ENCODE data around the gene NR1H2. TPM values are rescaled to one million over a fixed set of nuclear protein-coding genes. Genes with fewer than 3 reads are reported as not detected.
"Not testable (repeated sequence)": the region's sequence is repeated elsewhere in the genome, so short reads cannot be mapped to it uniquely, and the experiment has no call there.

Gene NR1H2
- total and polyA plus RNA-seq, 4 donors: 30.4 to 58.1 (median 33.7) TPM

- peak; percentile 17 to 34 for TF ChIP-seq RXRA (IDR thresholded peaks at IDR 0.05)
- peak; percentile 56 to 72 for TF ChIP-seq HNF4A (conservative IDR thresholded peaks at IDR 0.05)
- TF ChIP-seq SP1 (IDR thresholded peaks at IDR 0.05): peak; percentile 67
- TF ChIP-seq TAF1 (conservative IDR thresholded peaks at IDR 0.05): no peak
- TF ChIP-seq NR2F2 (IDR thresholded peaks at IDR 0.05): peak; percentile 81
- Histone ChIP-seq H3K4me3 (ENCODE audit: low read depth in 1 of 3, low read length in 3 of 3) (no peak overlapping the region), H3K4me1 (ENCODE audit: control insufficient read depth in 4 of 4, insufficient read depth in 4 of 4, low read length in 3 of 4) (peaks cover 2 to 16% (median 9%) of the 10 kb centered on the region in 4 donors), H3K27me3 (ENCODE audit: control insufficient read depth in 4 of 4, insufficient read depth in 4 of 4, low read length in 3 of 4) (no peaks in the 10 kb centered on the region), H3K9ac (ENCODE audit: low read depth in 1 of 2, low read length in 2 of 2) (no peak overlapping the region), H3K36me3 (ENCODE audit: control insufficient read depth in 4 of 4, insufficient read depth in 3 of 4, low read depth in 1 of 4, low read length in 3 of 4) (peaks cover 0 to 2% (median 0%) of the 10 kb centered on the region in 4 donors), H3K27ac (ENCODE audit: low read depth in 1 of 2, low read length in 2 of 2) (peak overlapping the region; percentile 28 to 43), H3K9me3 (ENCODE audit: control insufficient read depth in 4 of 4, low read length in 3 of 4) (peaks cover 0 to 3% (median 1%) of the 10 kb centered on the region in 4 donors)
- WGBS: 79% methylated on average over 22 of the region's 22 CpGs
- DNase-seq (ENCODE audit: low spot score): no peak
These were observed 26.8 kb upstream of the NR1H2 start for GRCh38 chr19:50349277-50350057.

DNA sequence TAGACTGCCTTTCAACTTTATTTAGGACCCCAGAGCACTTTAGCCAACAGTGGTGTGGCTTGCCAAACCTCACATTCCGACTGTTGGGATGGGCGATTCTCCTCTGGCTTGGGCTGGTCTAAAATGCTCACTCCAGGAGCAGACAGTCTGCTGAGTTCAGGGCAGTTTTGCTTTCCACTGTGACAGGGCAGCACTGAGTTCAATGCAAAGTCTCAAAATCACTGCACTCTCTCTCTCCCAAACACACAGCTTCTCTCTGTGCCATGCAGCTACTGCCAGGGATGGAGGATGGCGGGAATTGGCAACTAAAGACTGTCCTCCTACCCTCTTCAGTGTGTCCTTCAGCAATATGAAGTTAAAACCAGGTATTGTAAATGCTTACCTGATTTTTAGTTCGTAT is 24.0 kb upstream of the NR1H2 start:
- no peaks in the 10 kb centered on the region for H3K27me3 ChIP-seq (ENCODE audit: control insufficient read depth in 4 of 4, insufficient read depth in 4 of 4, low read length in 3 of 4)
- H3K4me3 ChIP-seq (ENCODE audit: low read depth in 1 of 3, low read length in 3 of 3): no peak overlapping the region
- no peaks in the 10 kb centered on the region for H3K9me3 ChIP-seq (ENCODE audit: control insufficient read depth in 4 of 4, low read length in 3 of 4)
- H3K9ac ChIP-seq (ENCODE audit: low read depth in 1 of 2, low read length in 2 of 2): no peak overlapping the region
- no peak for DNase-seq (ENCODE audit: low spot score)
- H3K4me1 ChIP-seq (ENCODE audit: control insufficient read depth in 4 of 4, insufficient read depth in 4 of 4, low read length in 3 of 4): peaks cover 2 to 19% (median 9%) of the 10 kb centered on the region in 4 donors
- H3K36me3 ChIP-seq (ENCODE audit: control insufficient read depth in 4 of 4, insufficient read depth in 3 of 4, low read depth in 1 of 4, low read length in 3 of 4): no peaks in the 10 kb centered on the region
- no peak overlapping the region for H3K27ac ChIP-seq (ENCODE audit: low read depth in 1 of 2, low read length in 2 of 2)
- no peak for TF ChIP-seq GABPA (IDR thresholded peaks at IDR 0.05 in 1 of 2, conservative IDR thresholded peaks at IDR 0.05 in 1 of 2)
- TF ChIP-seq NR2F2 (IDR thresholded peaks at IDR 0.05): no peak
- peak in 1 of 2 donors; percentile 73 for TF ChIP-seq HNF4A (conservative IDR thresholded peaks at IDR 0.05)
- peak in 1 of 2 donors; percentile 45 for TF ChIP-seq RXRA (IDR thresholded peaks at IDR 0.05)
- WGBS: 60% methylated on average over 4 of the region's 4 CpGs

DNA sequence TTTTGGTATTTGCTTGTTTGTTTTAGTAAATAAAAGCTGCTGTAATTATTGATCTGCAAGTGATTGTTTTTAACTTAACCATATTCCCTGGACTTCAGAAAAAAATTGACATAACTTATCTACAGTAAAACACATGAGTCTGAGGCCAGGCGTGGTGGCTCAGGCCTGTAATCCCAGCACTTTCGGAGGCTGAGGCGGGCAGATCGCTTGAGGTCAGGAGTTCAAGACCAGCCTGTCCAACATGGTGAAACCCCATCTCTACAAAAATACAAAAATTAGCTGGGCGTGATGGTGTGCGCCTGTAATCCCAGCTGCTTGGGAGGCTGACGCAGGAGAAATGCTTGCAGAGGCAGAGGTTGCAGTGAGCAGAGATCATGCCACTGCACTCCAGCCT is 22.8 kb upstream of the NR1H2 start:
- not testable (repeated sequence) for H3K9me3 ChIP-seq (ENCODE audit: control insufficient read depth in 4 of 4, low read length in 3 of 4); H3K4me3 ChIP-seq (ENCODE audit: low read depth in 1 of 3, low read length in 3 of 3); H3K9ac ChIP-seq (ENCODE audit: low read depth in 1 of 2, low read length in 2 of 2); H3K27me3 ChIP-seq (ENCODE audit: control insufficient read depth in 4 of 4, insufficient read depth in 4 of 4, low read length in 3 of 4); H3K36me3 ChIP-seq (ENCODE audit: control insufficient read depth in 4 of 4, insufficient read depth in 3 of 4, low read depth in 1 of 4, low read length in 3 of 4); DNase-seq (ENCODE audit: low spot score); H3K27ac ChIP-seq (ENCODE audit: low read depth in 1 of 2, low read length in 2 of 2)
- H3K4me1 ChIP-seq (ENCODE audit: control insufficient read depth in 4 of 4, insufficient read depth in 4 of 4, low read length in 3 of 4): peaks cover 2 to 22% (median 11%) of the 10 kb centered on the region in 4 donors
- WGBS: 97% methylated on average over 7 of the region's 7 CpGs

DNA sequence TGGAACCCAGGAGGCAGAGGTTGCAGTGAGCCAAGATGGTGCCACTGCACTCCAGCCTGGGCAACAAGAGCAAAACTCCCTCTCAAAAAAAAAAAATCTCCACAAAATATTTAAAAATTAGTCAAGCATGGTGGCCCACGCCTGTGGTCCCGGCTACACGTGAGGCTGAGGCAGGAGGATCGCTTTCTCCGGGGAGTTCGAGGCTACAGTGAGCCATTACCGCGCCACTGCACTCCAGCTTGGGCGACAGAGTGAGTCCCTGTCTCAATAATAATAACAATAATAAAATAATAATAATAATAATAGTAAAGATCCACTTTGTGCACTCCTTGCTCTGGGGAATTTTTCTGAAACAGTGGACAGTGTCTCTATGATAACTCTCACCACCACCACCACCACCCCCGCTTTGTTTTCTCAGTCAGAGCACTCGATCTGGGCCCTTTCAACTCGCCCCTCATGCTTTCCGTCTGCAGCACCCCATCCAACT is 19.5 kb upstream of the NR1H2 start:
- Histone ChIP-seq H3K4me1 (ENCODE audit: control insufficient read depth in 4 of 4, insufficient read depth in 4 of 4, low read length in 3 of 4) (peaks cover 0 to 10% (median 5%) of the 10 kb centered on the region in 4 donors), H3K9ac (ENCODE audit: low read depth in 1 of 2, low read length in 2 of 2) (peak overlapping the region in 1 of 2 donors; percentile 92), H3K36me3 (ENCODE audit: control insufficient read depth in 4 of 4, insufficient read depth in 3 of 4, low read depth in 1 of 4, low read length in 3 of 4) (no peaks in the 10 kb centered on the region), H3K27ac (ENCODE audit: low read depth in 1 of 2, low read length in 2 of 2) (peak overlapping the region in 1 of 2 donors; percentile 88), H3K9me3 (ENCODE audit: control insufficient read depth in 4 of 4, low read length in 3 of 4) (no peaks in the 10 kb centered on the region), H3K27me3 (ENCODE audit: control insufficient read depth in 4 of 4, insufficient read depth in 4 of 4, low read length in 3 of 4) (no peaks in the 10 kb centered on the region), H3K4me3 (ENCODE audit: low read depth in 1 of 3, low read length in 3 of 3) (peak overlapping the region in 1 of 3 donors; percentile 64)
- TF ChIP-seq YY1 (IDR thresholded peaks at IDR 0.05): no peak
- TF ChIP-seq FOXA2 (IDR thresholded peaks at IDR 0.05): no peak
- no peak for TF ChIP-seq GABPA (IDR thresholded peaks at IDR 0.05 in 1 of 2, conservative IDR thresholded peaks at IDR 0.05 in 1 of 2)
- TF ChIP-seq EGR1 (IDR thresholded peaks at IDR 0.05; ENCODE audit: low read depth in 2 of 2): no peak
- TF ChIP-seq, protein P1, sequence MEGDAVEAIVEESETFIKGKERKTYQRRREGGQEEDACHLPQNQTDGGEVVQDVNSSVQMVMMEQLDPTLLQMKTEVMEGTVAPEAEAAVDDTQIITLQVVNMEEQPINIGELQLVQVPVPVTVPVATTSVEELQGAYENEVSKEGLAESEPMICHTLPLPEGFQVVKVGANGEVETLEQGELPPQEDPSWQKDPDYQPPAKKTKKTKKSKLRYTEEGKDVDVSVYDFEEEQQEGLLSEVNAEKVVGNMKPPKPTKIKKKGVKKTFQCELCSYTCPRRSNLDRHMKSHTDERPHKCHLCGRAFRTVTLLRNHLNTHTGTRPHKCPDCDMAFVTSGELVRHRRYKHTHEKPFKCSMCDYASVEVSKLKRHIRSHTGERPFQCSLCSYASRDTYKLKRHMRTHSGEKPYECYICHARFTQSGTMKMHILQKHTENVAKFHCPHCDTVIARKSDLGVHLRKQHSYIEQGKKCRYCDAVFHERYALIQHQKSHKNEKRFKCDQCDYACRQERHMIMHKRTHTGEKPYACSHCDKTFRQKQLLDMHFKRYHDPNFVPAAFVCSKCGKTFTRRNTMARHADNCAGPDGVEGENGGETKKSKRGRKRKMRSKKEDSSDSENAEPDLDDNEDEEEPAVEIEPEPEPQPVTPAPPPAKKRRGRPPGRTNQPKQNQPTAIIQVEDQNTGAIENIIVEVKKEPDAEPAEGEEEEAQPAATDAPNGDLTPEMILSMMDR (IDR thresholded peaks at IDR 0.05; ENCODE audit: low read depth, low read length, missing input control): no peak
- TF ChIP-seq HNF4G (IDR thresholded peaks at IDR 0.05): no peak
- TF ChIP-seq SP1 (IDR thresholded peaks at IDR 0.05): no peak
- TF ChIP-seq NR2F2 (IDR thresholded peaks at IDR 0.05): no peak
- WGBS: 35% methylated on average over 13 of the region's 13 CpGs
- no peak for DNase-seq (ENCODE audit: low spot score)
